ENCODE measurements around the gene TUT4.

- TF ChIP-seq, protein P1, sequence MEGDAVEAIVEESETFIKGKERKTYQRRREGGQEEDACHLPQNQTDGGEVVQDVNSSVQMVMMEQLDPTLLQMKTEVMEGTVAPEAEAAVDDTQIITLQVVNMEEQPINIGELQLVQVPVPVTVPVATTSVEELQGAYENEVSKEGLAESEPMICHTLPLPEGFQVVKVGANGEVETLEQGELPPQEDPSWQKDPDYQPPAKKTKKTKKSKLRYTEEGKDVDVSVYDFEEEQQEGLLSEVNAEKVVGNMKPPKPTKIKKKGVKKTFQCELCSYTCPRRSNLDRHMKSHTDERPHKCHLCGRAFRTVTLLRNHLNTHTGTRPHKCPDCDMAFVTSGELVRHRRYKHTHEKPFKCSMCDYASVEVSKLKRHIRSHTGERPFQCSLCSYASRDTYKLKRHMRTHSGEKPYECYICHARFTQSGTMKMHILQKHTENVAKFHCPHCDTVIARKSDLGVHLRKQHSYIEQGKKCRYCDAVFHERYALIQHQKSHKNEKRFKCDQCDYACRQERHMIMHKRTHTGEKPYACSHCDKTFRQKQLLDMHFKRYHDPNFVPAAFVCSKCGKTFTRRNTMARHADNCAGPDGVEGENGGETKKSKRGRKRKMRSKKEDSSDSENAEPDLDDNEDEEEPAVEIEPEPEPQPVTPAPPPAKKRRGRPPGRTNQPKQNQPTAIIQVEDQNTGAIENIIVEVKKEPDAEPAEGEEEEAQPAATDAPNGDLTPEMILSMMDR (conservative IDR thresholded peaks at IDR 0.05): no peak
- TF ChIP-seq ZFX (IDR thresholded peaks at IDR 0.05): no peak
These were observed 47.8 kb upstream of the TUT4 start for GRCh38 chr1:52600533-52601179.

Measured in C4-2B (cell line).